NK-92 treated with Interleukin-12 subunit alpha and Interleukin-12 subunit beta, amount 100 ng/mL, for 24 hours (cell line): Measurements from ENCODE around the gene ODC1.

Experiments
- DNase-seq: peaks from one replicate; lab custom pipeline; 2025; lab: John Stamatoyannopoulos, UW

ODC1 gene

DNA sequence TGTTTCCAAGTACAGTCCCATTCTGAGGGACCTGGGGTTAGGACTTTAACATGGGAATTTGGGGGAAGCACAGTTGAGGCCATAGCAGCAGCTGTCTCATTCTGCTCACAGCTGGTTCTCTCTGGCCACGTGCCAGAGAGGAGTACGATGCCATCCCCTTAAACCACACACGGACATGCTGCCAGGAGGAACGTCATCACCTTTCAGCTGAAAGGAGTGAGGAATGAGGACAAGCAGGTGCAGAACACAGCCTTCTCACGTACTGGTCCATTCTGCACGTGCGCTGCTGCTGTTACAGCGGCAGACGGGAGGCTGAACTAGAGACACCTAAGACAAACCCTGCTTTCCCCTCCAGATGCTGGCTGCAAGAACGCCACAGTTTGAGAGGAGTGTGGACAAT is 33.5 kb downstream of the ODC1 start:
- no peak for DNase-seq

- no peak for DNase-seq
These were observed 34.1 kb downstream of the ODC1 start for GRCh38 chr2:10413991-10414451.

GRCh38 chr2:10413503-10413902 is 34.6 kb downstream of the ODC1 start:
- no peak for DNase-seq

GRCh38 chr2:10412380-10412779 is 35.7 kb downstream of the ODC1 start:
- DNase-seq, result no peak

- DNase-seq, result no peak
These were observed 36.6 kb downstream of the ODC1 start for GRCh38 chr2:10411557-10411956.

GRCh38 chr2:10410823-10411437 is 37.2 kb downstream of the ODC1 start:
- no peak for DNase-seq

GRCh38 chr2:10410001-10410822 is 37.9 kb downstream of the ODC1 start:
- DNase-seq, result no peak

GRCh38 chr2:10408649-10409579 is 39.2 kb downstream of the ODC1 start:
- peak; percentile 30 for DNase-seq

GRCh38 chr2:10407841-10408648 is 40.1 kb downstream of the ODC1 start:
- no peak for DNase-seq

- DNase-seq, result no peak
These were observed 40.7 kb downstream of the ODC1 start for GRCh38 chr2:10407432-10407831.

DNA sequence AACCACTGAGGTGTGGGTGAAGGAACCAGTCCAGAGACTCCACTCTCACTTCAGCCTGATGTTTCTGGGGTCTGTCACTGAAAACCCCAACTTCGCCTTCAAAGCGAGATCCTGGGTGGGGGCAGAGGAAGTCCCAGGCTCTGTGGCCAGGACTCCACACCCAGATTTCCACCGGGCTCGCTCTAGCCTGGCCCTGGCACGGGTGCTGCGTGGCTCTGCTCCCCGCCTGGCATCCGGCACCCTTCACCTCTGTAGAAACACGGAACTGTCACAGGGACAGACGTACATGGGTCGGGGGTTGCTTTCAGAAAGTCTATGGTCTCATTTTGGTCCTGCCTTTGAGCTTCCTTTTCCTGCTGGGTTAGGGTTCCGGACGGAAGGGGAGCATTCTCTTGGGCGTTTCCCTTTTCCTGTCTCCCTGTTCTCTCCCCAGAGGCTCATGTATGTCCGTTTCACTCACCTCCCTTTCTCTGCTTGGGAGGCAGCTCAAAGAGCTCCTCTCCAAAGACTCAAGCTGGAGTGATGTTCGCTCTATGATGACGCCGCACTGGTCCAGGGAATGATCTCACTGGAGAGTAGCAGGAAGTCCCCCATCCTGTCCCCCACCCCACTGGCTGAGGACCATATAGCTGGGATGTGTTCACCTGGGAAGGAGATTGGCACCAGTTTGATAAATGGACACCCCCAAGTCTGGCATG is 41.5 kb downstream of the ODC1 start:
- DNase-seq, result no peak

GRCh38 chr2:10406016-10406415 is 42.1 kb downstream of the ODC1 start:
- no peak for DNase-seq

- no peak for DNase-seq
These were observed 42.7 kb downstream of the ODC1 start for GRCh38 chr2:10405448-10405847.

GRCh38 chr2:10404324-10405143 is 43.6 kb downstream of the ODC1 start:
- DNase-seq, result no peak

- no peak for DNase-seq
These were observed 45.4 kb downstream of the ODC1 start for GRCh38 chr2:10402653-10403215.

DNA sequence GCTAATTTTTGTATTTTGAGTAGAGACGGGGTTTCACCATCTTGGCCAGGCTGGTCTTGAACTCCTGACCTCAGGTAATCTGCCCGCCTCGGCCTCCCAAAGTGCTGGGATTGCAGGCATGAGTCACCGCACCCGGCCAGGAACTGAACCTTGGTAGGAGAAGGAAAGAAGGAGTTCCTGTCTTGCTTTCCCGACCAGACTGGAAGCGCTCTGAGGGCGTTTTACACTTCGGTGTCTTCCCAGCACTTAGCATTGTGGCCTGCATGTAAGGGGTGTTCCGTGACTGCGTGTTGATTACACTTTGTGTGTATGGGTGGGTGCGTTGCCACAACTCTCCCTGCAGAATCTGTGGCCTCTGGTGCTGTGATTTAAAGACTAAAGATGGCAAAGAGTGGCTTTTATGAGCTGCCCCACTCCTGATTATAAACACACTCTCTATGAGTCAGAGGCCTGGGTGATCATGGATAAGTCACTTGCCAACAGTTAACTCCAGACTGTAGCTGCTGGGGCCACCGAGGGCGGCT is 46.0 kb downstream of the ODC1 start:
- no peak for DNase-seq

GRCh38 chr2:10400978-10401951 is 46.9 kb downstream of the ODC1 start:
- DNase-seq, result no peak

DNA sequence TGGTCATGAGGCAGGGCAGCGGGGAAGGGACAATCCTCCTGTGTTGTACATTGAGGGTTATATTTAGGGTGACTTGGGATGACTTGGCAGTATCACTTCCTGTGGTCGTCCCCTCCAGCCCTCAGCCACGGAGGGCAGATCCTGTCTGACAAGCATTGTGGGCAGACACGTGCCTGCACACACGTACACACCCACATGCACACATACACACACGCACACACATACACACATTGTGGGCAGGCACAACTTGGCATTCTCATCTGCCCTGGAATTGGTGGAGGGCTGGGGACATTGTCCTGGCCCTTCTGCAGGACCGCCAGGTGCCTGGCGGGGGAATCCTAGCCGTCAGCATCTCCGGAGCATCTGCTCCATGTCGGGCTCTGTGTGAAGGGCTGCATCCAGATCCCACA is 47.6 kb downstream of the ODC1 start:
- no peak for DNase-seq
